Activated CD8-positive, alpha-beta T cell treated with anti-CD3 and anti-CD28 coated beads, Interleukin-2, amount 10 ng/mL, durations not matched to agents 7 days and 5 days (primary cell): ENCODE data around the gene ZNF23. TPM values are rescaled to one million over a fixed set of nuclear protein-coding genes. Genes with fewer than 3 reads are reported as not detected.

ENCODE experiments used
- ATAC-seq: fragments of 150-1000 bp; cut with Tn5 transposase; one replicate; pipeline ENCODE4 v1.10.0; 2021; ENCODE audit warnings: moderate library complexity
- CTCF ChIA-PET: fragments of 350-600 bp; sonication (Branson Sonifier 250); formaldehyde crosslinking; loops from one replicate; lab custom pipeline; 2021; ENCODE audit warnings: antibody characterized with exemption; lab: Charles Lee
- POLR2A ChIA-PET: fragments of 350-600 bp; sonication (Branson Sonifier 250); formaldehyde crosslinking; loops from one replicate; lab custom pipeline; 2021; ENCODE audit warnings: antibody characterized with exemption; lab: Charles Lee
- DNase-seq: peaks from one replicate; pipeline ENCODE4 v3.0.0-alpha.2; 2020
- H3K27ac Mint-ChIP-seq: one replicate; pipeline ENCODE4 v1.8.0; 2021; ENCODE audit warnings: mild to moderate bottlenecking, mixed read lengths
- H3K27me3 Mint-ChIP-seq: one replicate; pipeline ENCODE4 v1.8.0; 2021; ENCODE audit warnings: low read depth, mixed read lengths
- H3K36me3 Mint-ChIP-seq: one replicate; pipeline ENCODE4 v1.8.0; 2021; ENCODE audit warnings: low read depth, mixed read lengths
- H3K4me1 Mint-ChIP-seq: one replicate; pipeline ENCODE4 v1.8.0; 2021; ENCODE audit warnings: low read depth, mixed read lengths
- H3K4me3 Mint-ChIP-seq: one replicate; pipeline ENCODE4 v1.8.0; 2021; ENCODE audit warnings: mild to moderate bottlenecking, mixed read lengths
- H3K9me3 Mint-ChIP-seq: one replicate; pipeline ENCODE4 v1.8.0; 2022; ENCODE audit warnings: mixed read lengths; ENCODE audit not compliant: insufficient read depth
- total RNA-seq, 2 experiments: library from RNA; stranded (reverse); gene quantifications; one replicate each; pipeline ENCODE4 v1.2.3, GENCODE V29; 2021

The ZNF23 gene
- total RNA-seq, 2 experiments from 2014 or later = 7.9 to 8.7 TPM

GRCh38 chr16:71426069-71426879 is 35.8 kb downstream of the ZNF23 start:
- H3K4me3 Mint-ChIP-seq = peak overlapping the region; percentile 28
- POLR2A ChIA-PET = no interaction called here
- H3K27ac Mint-ChIP-seq = no peak overlapping the region

GRCh38 chr16:71425746-71426068 is 36.3 kb downstream of the ZNF23 start:
- Mint-ChIP-seq H3K27me3 (peaks cover 32% of the 10 kb centered on the region), H3K4me3 (no peak overlapping the region), H3K9me3 (no peaks in the 10 kb centered on the region), H3K27ac (no peak overlapping the region), H3K36me3 (no peaks in the 10 kb centered on the region), H3K4me1 (peaks cover 6% of the 10 kb centered on the region)
- DNase-seq = no peak
- no peak for ATAC-seq
- POLR2A ChIA-PET = no interaction called here
- CTCF ChIA-PET = interaction anchor here (1.3 to 1.9 kb wide), 2 partner anchors 13 to 73 kb away, joined by 3 to 10 read pairs; no protein-coding TSS in a partner anchor

More at GRCh38 chr16:71426069-71426879, 35.8 kb downstream of the ZNF23 start:
- peaks cover 6% of the 10 kb centered on the region for H3K4me1 Mint-ChIP-seq
- CTCF ChIA-PET = interaction anchor here (1.3 to 1.9 kb wide), 2 partner anchors 14 to 73 kb away, joined by 3 to 10 read pairs; no protein-coding TSS in a partner anchor
- no peaks in the 10 kb centered on the region for H3K9me3 Mint-ChIP-seq
- ATAC-seq (peak; percentile 80), DNase-seq (peak; percentile 61)
- no peaks in the 10 kb centered on the region for H3K36me3 Mint-ChIP-seq
- peaks cover 32% of the 10 kb centered on the region for H3K27me3 Mint-ChIP-seq

GRCh38 chr16:71424626-71425025 is 37.4 kb downstream of the ZNF23 start:
- POLR2A ChIA-PET = no interaction called here
- H3K27me3 Mint-ChIP-seq = peaks cover 32% of the 10 kb centered on the region
- no peak overlapping the region for H3K27ac Mint-ChIP-seq
- no peaks in the 10 kb centered on the region for H3K36me3 Mint-ChIP-seq
- H3K4me3 Mint-ChIP-seq = no peak overlapping the region
- no peaks in the 10 kb centered on the region for H3K9me3 Mint-ChIP-seq
- DNase-seq (no peak), ATAC-seq (no peak)
- peaks cover 6% of the 10 kb centered on the region for H3K4me1 Mint-ChIP-seq
- CTCF ChIA-PET = no interaction called here

GRCh38 chr16:71423865-71424264 is 38.2 kb downstream of the ZNF23 start:
- ATAC-seq (no peak), DNase-seq (no peak)
- Mint-ChIP-seq H3K4me1 (peaks cover 6% of the 10 kb centered on the region), H3K36me3 (no peaks in the 10 kb centered on the region), H3K27ac (no peak overlapping the region), H3K4me3 (no peak overlapping the region), H3K9me3 (no peaks in the 10 kb centered on the region), H3K27me3 (peaks cover 31% of the 10 kb centered on the region)
- CTCF ChIA-PET = no interaction called here
- POLR2A ChIA-PET = no interaction called here

- ChIA-PET POLR2A (no interaction called here), CTCF (interaction anchor here (1.3 to 1.4 kb wide), 3 partner anchors 10 to 77 kb away, joined by 4 to 18 read pairs (median 10); no protein-coding TSS in a partner anchor)
- ATAC-seq = no peak
- DNase-seq = no peak
- H3K27me3 Mint-ChIP-seq = peaks cover 33% of the 10 kb centered on the region
- no peak overlapping the region for H3K27ac Mint-ChIP-seq
- H3K36me3 Mint-ChIP-seq = no peaks in the 10 kb centered on the region
- H3K4me1 Mint-ChIP-seq = peaks cover 6% of the 10 kb centered on the region
- H3K9me3 Mint-ChIP-seq = no peaks in the 10 kb centered on the region
- H3K4me3 Mint-ChIP-seq = no peak overlapping the region
Observed at GRCh38 chr16:71423016-71423415, 39.0 kb downstream of the ZNF23 start.

- Mint-ChIP-seq H3K4me3 (no peak overlapping the region), H3K9me3 (no peaks in the 10 kb centered on the region), H3K4me1 (peaks cover 6% of the 10 kb centered on the region), H3K27ac (no peak overlapping the region), H3K36me3 (no peaks in the 10 kb centered on the region), H3K27me3 (peaks cover 31% of the 10 kb centered on the region)
- POLR2A ChIA-PET = no interaction called here
- CTCF ChIA-PET = interaction anchor here (0.8 to 1.4 kb wide), 6 partner anchors 9 to 143 kb away, joined by 3 to 18 read pairs (median 4); no protein-coding TSS in a partner anchor
- DNase-seq = peak; percentile 57
- peak; percentile 43 for ATAC-seq
Observed at GRCh38 chr16:71421911-71422310, 40.1 kb downstream of the ZNF23 start.

- CTCF ChIA-PET = interaction anchor here (1.3 to 5.3 kb wide), 3 partner anchors 8 to 124 kb away, joined by 4 to 98 read pairs (median 18); no protein-coding TSS in a partner anchor
- H3K9me3 Mint-ChIP-seq = no peaks in the 10 kb centered on the region
Observed at GRCh38 chr16:71414038-71414437, 48.0 kb downstream of the ZNF23 start.

GRCh38 chr16:71413341-71413740 is 48.7 kb downstream of the ZNF23 start:
- Mint-ChIP-seq H3K27me3 (peaks cover 24% of the 10 kb centered on the region), H3K4me3 (no peak overlapping the region), H3K27ac (no peak overlapping the region), H3K4me1 (peaks cover 6% of the 10 kb centered on the region), H3K36me3 (no peaks in the 10 kb centered on the region), H3K9me3 (no peaks in the 10 kb centered on the region)
- DNase-seq (no peak), ATAC-seq (no peak)
- ChIA-PET CTCF (interaction anchor here (0.6 to 5.3 kb wide), 29 partner anchors 9 to 662 kb away, joined by 3 to 98 read pairs (median 4); no protein-coding TSS in a partner anchor), POLR2A (interaction anchor here (1.4 kb wide), 1 partner anchor 86 kb away, joined by 4 read pairs; no protein-coding TSS in a partner anchor)

More at GRCh38 chr16:71414038-71414437, 48.0 kb downstream of the ZNF23 start:
- POLR2A ChIA-PET = no interaction called here
- Mint-ChIP-seq H3K36me3 (no peaks in the 10 kb centered on the region), H3K4me3 (no peak overlapping the region), H3K27me3 (peaks cover 25% of the 10 kb centered on the region), H3K4me1 (peaks cover 6% of the 10 kb centered on the region), H3K27ac (no peak overlapping the region)
- no peak for ATAC-seq
- no peak for DNase-seq

GRCh38 chr16:71412270-71413160 is 49.5 kb downstream of the ZNF23 start:
- DNase-seq (peak; percentile 77), ATAC-seq (peak; percentile 80)
- POLR2A ChIA-PET = interaction anchor here (1.4 kb wide), 1 partner anchor 87 kb away, joined by 4 read pairs; no protein-coding TSS in a partner anchor
- no peaks in the 10 kb centered on the region for H3K36me3 Mint-ChIP-seq
- no peak overlapping the region for H3K4me3 Mint-ChIP-seq
- H3K27me3 Mint-ChIP-seq = peaks cover 27% of the 10 kb centered on the region
- no peak overlapping the region for H3K27ac Mint-ChIP-seq
- CTCF ChIA-PET = interaction anchor here (0.6 to 5.3 kb wide), 34 partner anchors 8 to 662 kb away, joined by 3 to 98 read pairs (median 4); partner anchors contain the start of gene CHST4
- H3K9me3 Mint-ChIP-seq = no peaks in the 10 kb centered on the region
- H3K4me1 Mint-ChIP-seq = peaks cover 13% of the 10 kb centered on the region

GRCh38 chr16:71410146-71410545 is 51.9 kb downstream of the ZNF23 start:
- Mint-ChIP-seq H3K36me3 (no peaks in the 10 kb centered on the region), H3K27me3 (peaks cover 24% of the 10 kb centered on the region), H3K9me3 (no peaks in the 10 kb centered on the region), H3K4me1 (peaks cover 29% of the 10 kb centered on the region), H3K4me3 (no peak overlapping the region), H3K27ac (no peak overlapping the region)
- ATAC-seq = no peak
- ChIA-PET POLR2A (no interaction called here), CTCF (interaction anchor here (0.9 to 5.3 kb wide), 3 partner anchors 89 to 201 kb away, joined by 3 to 98 read pairs (median 33); no protein-coding TSS in a partner anchor)
- DNase-seq = no peak

- DNase-seq = no peak
- no peaks in the 10 kb centered on the region for H3K9me3 Mint-ChIP-seq
- no peak overlapping the region for H3K27ac Mint-ChIP-seq
- no peak for ATAC-seq
- H3K4me3 Mint-ChIP-seq = no peak overlapping the region
- H3K36me3 Mint-ChIP-seq = no peaks in the 10 kb centered on the region
- ChIA-PET CTCF (no interaction called here), POLR2A (no interaction called here)
- H3K27me3 Mint-ChIP-seq = peaks cover 27% of the 10 kb centered on the region
- H3K4me1 Mint-ChIP-seq = peaks cover 29% of the 10 kb centered on the region
Observed at GRCh38 chr16:71409011-71409775, 52.9 kb downstream of the ZNF23 start.
